Suprapubic skin (tissue), 4 donors: ENCODE data around the gene CLSTN3.

Experiments
- CTCF ChIP-seq, 2 donors: fragments of 200-600 bp in 1 of 2; fragments of 450-650 bp in 1 of 2; sonication (generic) in 1 of 2; IDR thresholded peaks; one replicate each; pipeline ENCODE4 v1.5.1; 2016 to 2019; ENCODE audit warnings: antibody characterized with exemption in 2 of 2, mild to moderate bottlenecking in 1 of 2, moderate library complexity in 1 of 2
- POLR2A ChIP-seq, 2 donors: fragments of 450-650 bp; IDR thresholded peaks; one replicate each; pipeline ENCODE4 v1.6.1; 2017; ENCODE audit warnings: antibody characterized with exemption in 2 of 2, mild to moderate bottlenecking in 2 of 2, moderate library complexity in 2 of 2
- POLR2AphosphoS5 ChIP-seq, 3 donors: sonication (generic); formaldehyde crosslinking; IDR thresholded peaks; one replicate each; pipeline ENCODE4 v1.6.1; 2017; ENCODE audit warnings: antibody characterized with exemption in 3 of 3

GRCh38 chr12:7118881-7119280 lies 11.3 kb upstream of the CLSTN3 start:
- no peak for TF ChIP-seq POLR2A (IDR thresholded peaks at IDR 0.05)
- TF ChIP-seq CTCF (IDR thresholded peaks at IDR 0.05) = no peak
- TF ChIP-seq POLR2AphosphoS5 (IDR thresholded peaks at IDR 0.05) = no peak
